A549 (cell line): ENCODE results near the gene ADAMTS2.

Source experiments
- CHD2 ChIP-seq: fragments of 150-350 bp; IDR thresholded peaks from 2 replicates; pipeline ENCODE4 v1.6.1; 2014; ENCODE audit warnings: low read length; ENCODE audit not compliant: partially characterized antibody
- CTCF ChIP-seq: fragments of >200 bp; sonication (Bioruptor Twin); formaldehyde crosslinking; IDR thresholded peaks from 3 replicates; pipeline ENCODE4 v1.5.1; 2016
- FOSL2 ChIP-seq, 2 experiments: fragments of 450-650 bp in 1 of 2; fragments of >200 bp in 1 of 2; sonication (Bioruptor Twin) in 1 of 2; formaldehyde crosslinking; IDR thresholded peaks; 2 replicates each; pipeline versions ENCODE4 v1.5.0 to v1.6.1; 2016 to 2020; ENCODE audit warnings: mild to moderate bottlenecking in 1 of 2, moderate library complexity in 1 of 2
- JUN ChIP-seq, 2 experiments: fragments of >200 bp; sonication (Bioruptor Twin); formaldehyde crosslinking; IDR thresholded peaks; 2 replicates in 1 of 2; 3 replicates in 1 of 2; pipeline ENCODE4 v1.6.1; 2016 to 2017
- MAX ChIP-seq: IDR thresholded peaks from 2 replicates; pipeline ENCODE4 v1.6.1; 2012
- NR3C1 ChIP-seq: fragments of >200 bp; sonication (Bioruptor Twin); formaldehyde crosslinking; IDR thresholded peaks from 3 replicates; pipeline ENCODE4 v1.6.1; 2017
- POLR2A ChIP-seq: IDR thresholded peaks from 2 replicates; pipeline ENCODE4 v1.6.1; 2012; ENCODE audit warnings: mild to moderate bottlenecking, low read length
- POLR2AphosphoS2 ChIP-seq: conservative IDR thresholded peaks from 2 replicates; pipeline ENCODE4 v1.6.1; 2012; ENCODE audit warnings: low read length, improper control_type of control experiment, inconsistent platforms
- RCOR1 ChIP-seq: fragments of 150-350 bp; IDR thresholded peaks from 2 replicates; pipeline ENCODE4 v1.6.1; 2014; ENCODE audit warnings: antibody characterized with exemption, low read length, low read depth
- RFX5 ChIP-seq: fragments of 450-650 bp; IDR thresholded peaks from 2 replicates; pipeline ENCODE4 v1.7.1; 2014; ENCODE audit warnings: antibody characterized with exemption, mild to moderate bottlenecking, moderate library complexity
- ZC3H11A ChIP-seq: fragments of 450-650 bp; IDR thresholded peaks from 2 replicates; pipeline ENCODE4 v1.6.1; 2014; ENCODE audit warnings: antibody characterized with exemption, mild to moderate bottlenecking
- ZFP36 ChIP-seq: fragments of 450-650 bp; IDR thresholded peaks from 2 replicates; pipeline ENCODE4 v1.6.1; 2014; ENCODE audit warnings: borderline replicate concordance; ENCODE audit not compliant: partially characterized antibody

GRCh38 chr5:179131321-179131835 lies 213.9 kb downstream of the ADAMTS2 start:
- TF ChIP-seq CTCF (no peak), POLR2AphosphoS2 (no peak), MAX (no peak), CHD2 (no peak), ZC3H11A (no peak), POLR2A (no peak), RCOR1 (no peak), FOSL2 (IDR thresholded peaks at IDR 0.05) (no peak), FOSL2 (CRISPR knock-in tag; IDR thresholded peaks at IDR 0.05) (no peak), JUN (IDR thresholded peaks at IDR 0.05) (no peak), RFX5 (no peak), ZFP36 (no peak), NR3C1 (no peak)
